K562 (cell line): Measurements from ENCODE around the gene TOR1AIP1.

Source experiments
- ELF1 ChIP-seq: fragments of 200-800 bp; sonication (Bioruptor generic); IDR thresholded peaks from 2 replicates; pipeline ENCODE4 v1.6.1; 2016; ENCODE audit warnings: missing genetic modification characterization, missing compliant biosample characterization
- PHF21A ChIP-seq: fragments of 450-650 bp; IDR thresholded peaks from 2 replicates; pipeline ENCODE4 v1.6.1; 2017; ENCODE audit warnings: low read depth, borderline replicate concordance
- POLR2A ChIP-seq: fragments of 450-650 bp; conservative IDR thresholded peaks from 2 replicates; pipeline ENCODE4 v1.6.1; 2016
- RBFOX2 ChIP-seq: fragments of 200-400 bp; formaldehyde crosslinking; IDR thresholded peaks from 2 replicates; pipeline ENCODE4 v1.6.1; 2017; ENCODE audit warnings: low read depth, mild to moderate bottlenecking, low read length, moderate library complexity
- SMARCB1 ChIP-seq: IDR thresholded peaks from 2 replicates; pipeline ENCODE4 v1.6.1; 2011; ENCODE audit warnings: improper control_type of control experiment, low read depth; ENCODE audit not compliant: insufficient read length
- SOX6 ChIP-seq: fragments of 450-650 bp; IDR thresholded peaks from 2 replicates; pipeline ENCODE4 v1.6.1; 2014; ENCODE audit warnings: mild to moderate bottlenecking
- STAT6 ChIP-seq: sonication (generic); formaldehyde crosslinking; IDR thresholded peaks from 2 replicates; pipeline ENCODE4 v1.8.1; 2023; ENCODE audit warnings: mild to moderate bottlenecking, missing genetic modification reagents
- TAF1 ChIP-seq: IDR thresholded peaks from 2 replicates; pipeline ENCODE4 v1.6.1; 2011; ENCODE audit warnings: mild to moderate bottlenecking, low read length, moderate library complexity; ENCODE audit not compliant: insufficient read depth, control insufficient read depth, severe bottlenecking; ENCODE audit errors: extremely low read depth
- TEAD1 ChIP-seq, 2 experiments: fragments of 450-650 bp in 1 of 2; sonication (generic) in 1 of 2; formaldehyde crosslinking; IDR thresholded peaks; 2 replicates each; pipeline versions ENCODE4 v1.4.0 to v1.8.0; 2020 to 2022; ENCODE audit warnings: mild to moderate bottlenecking in 2 of 2, missing genetic modification reagents in 1 of 2
- ZNF311 ChIP-seq: fragments of 250-450 bp; sonication (Bioruptor Pico); IDR thresholded peaks from 2 replicates; pipeline ENCODE4 v1.4.0; 2020; ENCODE audit warnings: mild to moderate bottlenecking, moderate library complexity
- ZNF609 ChIP-seq: sonication (generic); formaldehyde crosslinking; IDR thresholded peaks from 2 replicates; pipeline ENCODE4 v1.8.1; 2023; ENCODE audit warnings: missing genetic modification reagents, mild to moderate bottlenecking, borderline replicate concordance

GRCh38 chr1:179879797-179880196 lies 2.3 kb upstream of the TOR1AIP1 start:
- no peak for TF ChIP-seq PHF21A
- no peak for TF ChIP-seq RBFOX2
- TF ChIP-seq TEAD1 (CRISPR knock-in tag; IDR thresholded peaks at IDR 0.05): no peak
- TF ChIP-seq SOX6: no peak
- no peak for TF ChIP-seq ZNF311 (CRISPR knock-in tag)
- TF ChIP-seq POLR2A: no peak
- no peak for TF ChIP-seq STAT6 (CRISPR knock-in tag)
- TF ChIP-seq ELF1 (tag): no peak
- no peak for TF ChIP-seq TAF1
- no peak for TF ChIP-seq ZNF609 (CRISPR knock-in tag)
- TF ChIP-seq SMARCB1: no peak
